ENCODE measurements around the gene OR5T2.

DNA sequence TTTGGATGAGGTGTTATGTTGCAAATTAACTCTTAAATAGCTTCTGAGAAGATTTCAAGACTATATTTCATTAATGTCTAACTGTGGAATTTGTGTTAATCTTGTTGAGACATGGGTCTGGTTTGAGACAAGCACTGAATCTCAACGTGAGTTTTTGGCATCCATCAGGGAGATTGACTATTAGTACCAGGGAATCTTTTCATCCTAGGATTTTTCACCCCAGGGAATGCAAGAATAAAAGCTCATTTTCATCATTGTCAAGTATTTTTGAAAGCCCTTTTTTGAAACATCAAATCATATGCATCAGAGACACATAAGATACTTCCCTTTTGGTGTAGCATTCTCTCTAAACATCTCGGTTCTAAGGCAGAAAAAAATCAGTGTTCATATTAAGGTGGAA lies 19.5 kb downstream of the OR5T2 start:
- no peak for TF ChIP-seq POLR2A (IDR thresholded peaks at IDR 0.05; ENCODE audit: low read length)
- no peak for TF ChIP-seq GATA1 (IDR thresholded peaks at IDR 0.05; ENCODE audit: low read depth, low read length)
